GM12891 (cell line): Measurements from ENCODE around the gene PIGA.

Experiments
- DNase-seq: peaks from one replicate; pipeline ENCODE4 v3.0.0; 2011; ENCODE audit warnings: low spot score; ENCODE audit not compliant: insufficient read length
- FAIRE-seq: peaks from 2 replicates; lab custom pipeline; 2011; peaks lifted over from hg19 to GRCh38; lab: Jason Lieb, UNC
- PAX5 ChIP-seq: IDR thresholded peaks from 2 replicates; pipeline ENCODE4 v1.6.1; 2011; ENCODE audit warnings: low read length, moderate library complexity, mild to moderate bottlenecking; ENCODE audit not compliant: insufficient read depth, severe bottlenecking
- POLR2A ChIP-seq: IDR thresholded peaks from 2 replicates; pipeline ENCODE4 v1.6.1; 2011; ENCODE audit warnings: low read depth, low read length, control low read depth
- POLR2AphosphoS5 ChIP-seq: IDR thresholded peaks from 2 replicates; pipeline ENCODE4 v1.6.1; 2011; ENCODE audit warnings: low read depth, low read length, control low read depth
- POU2F2 ChIP-seq: IDR thresholded peaks from 2 replicates; pipeline ENCODE4 v1.6.1; 2011; ENCODE audit warnings: low read depth, mild to moderate bottlenecking, control low read depth, low read length, moderate library complexity
- SPI1 ChIP-seq: IDR thresholded peaks from 2 replicates; pipeline ENCODE4 v1.6.1; 2011; ENCODE audit warnings: low read depth, low read length, control low read depth
- TAF1 ChIP-seq: IDR thresholded peaks from 2 replicates; pipeline ENCODE4 v1.6.1; 2011; ENCODE audit warnings: low read depth, low read length, control low read depth

PIGA gene

GRCh38 chrX:15350329-15350996, 15.1 kb upstream of the PIGA start:
- no peak for DNase-seq
- FAIRE-seq, result no peak
- TF ChIP-seq POLR2A (no peak), TAF1 (no peak), POLR2AphosphoS5 (no peak), SPI1 (no peak), POU2F2 (no peak)

- TF ChIP-seq TAF1 (no peak), SPI1 (no peak), PAX5 (no peak), POU2F2 (no peak), POLR2A (no peak), POLR2AphosphoS5 (no peak)
- DNase-seq (no peak), FAIRE-seq (peak; percentile 92)
These were observed 13.7 kb upstream of the PIGA start for GRCh38 chrX:15349046-15349445.

- TF ChIP-seq POU2F2 (no peak), PAX5 (no peak), POLR2A (no peak), POLR2AphosphoS5 (no peak), TAF1 (no peak), SPI1 (no peak)
- no peak for DNase-seq
- FAIRE-seq, result no peak
These were observed 10.7 kb upstream of the PIGA start for GRCh38 chrX:15345976-15346375.

- no peak for FAIRE-seq
- no peak for DNase-seq
- no peak for TF ChIP-seq TAF1
- no peak for TF ChIP-seq PAX5
- TF ChIP-seq POU2F2, result no peak
- TF ChIP-seq POLR2A, result no peak
- no peak for TF ChIP-seq SPI1
These were observed 8.8 kb upstream of the PIGA start for GRCh38 chrX:15344106-15344505.

GRCh38 chrX:15343075-15343476, 7.8 kb upstream of the PIGA start:
- DNase-seq (no peak), FAIRE-seq (no peak)
- TF ChIP-seq POU2F2 (no peak), POLR2A (no peak), PAX5 (no peak), POLR2AphosphoS5 (no peak), TAF1 (no peak), SPI1 (no peak)

GRCh38 chrX:15340867-15341266, 5.5 kb upstream of the PIGA start:
- TF ChIP-seq SPI1, result no peak
- FAIRE-seq, result no peak

GRCh38 chrX:15336023-15336413, 695 bp upstream of the PIGA start:
- FAIRE-seq, result no peak
- no peak for DNase-seq
- TF ChIP-seq POLR2AphosphoS5 (no peak), PAX5 (no peak), TAF1 (no peak), SPI1 (no peak), POLR2A (no peak), POU2F2 (no peak)

More at GRCh38 chrX:15340867-15341266, 5.5 kb upstream of the PIGA start:
- no peak for DNase-seq

GRCh38 chrX:15334561-15334960, 762 bp downstream of the PIGA start:
- DNase-seq (no peak), FAIRE-seq (no peak)
- no peak for TF ChIP-seq SPI1
- TF ChIP-seq POU2F2, result no peak
- no peak for TF ChIP-seq POLR2A

- no peak for FAIRE-seq
- DNase-seq, result no peak
- no peak for TF ChIP-seq SPI1
- no peak for TF ChIP-seq TAF1
- no peak for TF ChIP-seq POLR2A
- TF ChIP-seq POU2F2, result no peak
- no peak for TF ChIP-seq POLR2AphosphoS5
- no peak for TF ChIP-seq PAX5
These were observed 6.5 kb downstream of the PIGA start for GRCh38 chrX:15328821-15329220.

GRCh38 chrX:15328131-15328530, 7.2 kb downstream of the PIGA start:
- DNase-seq, result no peak
- FAIRE-seq, result no peak
- TF ChIP-seq POU2F2 (no peak), TAF1 (no peak), PAX5 (no peak), POLR2AphosphoS5 (no peak), POLR2A (no peak), SPI1 (no peak)

GRCh38 chrX:15322472-15322871, 12.9 kb downstream of the PIGA start:
- no peak for TF ChIP-seq PAX5
- no peak for TF ChIP-seq POLR2A
- FAIRE-seq, result no peak
- no peak for DNase-seq
